Tibial artery (tissue), 4 donors: ENCODE results near the gene CASS4.

Experiments used
- DNase-seq, 2 donors: peaks; one replicate each; pipeline ENCODE4 v3.0.0-alpha.2; 2019
- H3K27ac ChIP-seq, 2 donors: fragments of 200-600 bp; sonication (generic) in 1 of 2; 1 replicate in 1 of 2; 2 replicates in 1 of 2; pipeline ENCODE4 v1.5.1; 2018 to 2019; ENCODE audit warnings: mild to moderate bottlenecking in 1 of 2
- H3K27me3 ChIP-seq, 2 donors: fragments of 200-600 bp; sonication (generic) in 1 of 2; one replicate each; pipeline versions ENCODE4 v1.5.1 to v1.6.0; 2016 to 2019
- H3K36me3 ChIP-seq, 3 donors: fragments of 200-600 bp; sonication (generic) in 2 of 3; one replicate each; pipeline ENCODE4 v1.5.1; 2016 to 2019; ENCODE audit warnings: mild to moderate bottlenecking in 2 of 3
- H3K4me1 ChIP-seq, 4 donors: fragments of 200-600 bp; sonication (generic) in 2 of 4; 1 replicate in 3 of 4; 2 replicates in 1 of 4; pipeline ENCODE4 v1.5.1; 2016 to 2019
- H3K4me3 ChIP-seq, 2 donors: fragments of 200-600 bp; sonication (generic) in 1 of 2; 1 replicate in 1 of 2; 2 replicates in 1 of 2; pipeline ENCODE4 v1.5.1; 2018 to 2019; ENCODE audit warnings: mild to moderate bottlenecking in 2 of 2
- H3K9me3 ChIP-seq, 3 donors: fragments of 200-600 bp; sonication (generic) in 1 of 3; one replicate each; pipeline ENCODE4 v1.5.1; 2016 to 2019
- CTCF ChIP-seq, 2 experiments: fragments of 200-600 bp in 1 of 2; fragments of 450-650 bp in 1 of 2; IDR thresholded peaks; one replicate each; pipeline ENCODE4 v1.5.1; 2017 to 2019; ENCODE audit warnings: antibody characterized with exemption in 2 of 2, mild to moderate bottlenecking in 1 of 2, moderate library complexity in 1 of 2
- intact Hi-C: fragments of 100-400 bp; cut with DNase I; formaldehyde crosslinking; loops from one replicate; pipeline ENCODE4 v1.15.0; 2023; ENCODE audit warnings: low total_unique reads

Gene CASS4

GRCh38 chr20:56501116-56501515, 89.1 kb downstream of the CASS4 start:
- peaks cover 0 to 29% (median 28%) of the 10 kb centered on the region in 3 donors for H3K36me3 ChIP-seq
- DNase-seq: no peak
- no peak for TF ChIP-seq CTCF (IDR thresholded peaks at IDR 0.05)
- H3K4me3 ChIP-seq: no peak overlapping the region
- H3K4me1 ChIP-seq: no peaks in the 10 kb centered on the region
- no peaks in the 10 kb centered on the region for H3K9me3 ChIP-seq
- no peak overlapping the region for H3K27ac ChIP-seq
- no peaks in the 10 kb centered on the region for H3K27me3 ChIP-seq
- intact Hi-C loops: no loop called here

GRCh38 chr20:56503916-56504315, 91.9 kb downstream of the CASS4 start:
- TF ChIP-seq CTCF (IDR thresholded peaks at IDR 0.05): no peak
- Histone ChIP-seq H3K36me3 (peaks cover 0 to 22% (median 15%) of the 10 kb centered on the region in 3 donors), H3K27me3 (no peaks in the 10 kb centered on the region), H3K27ac (no peak overlapping the region), H3K4me3 (no peak overlapping the region), H3K9me3 (no peaks in the 10 kb centered on the region), H3K4me1 (no peaks in the 10 kb centered on the region)
- no peak for DNase-seq
- intact Hi-C loops: no loop called here

GRCh38 chr20:56504373-56505005, 92.4 kb downstream of the CASS4 start:
- Histone ChIP-seq H3K36me3 (peaks cover 0 to 22% (median 15%) of the 10 kb centered on the region in 3 donors), H3K4me1 (no peaks in the 10 kb centered on the region), H3K9me3 (no peaks in the 10 kb centered on the region), H3K4me3 (no peak overlapping the region), H3K27ac (no peak overlapping the region), H3K27me3 (no peaks in the 10 kb centered on the region)
- TF ChIP-seq CTCF (IDR thresholded peaks at IDR 0.05): no peak
- DNase-seq: no peak
- intact Hi-C loops: no loop called here

GRCh38 chr20:56506103-56506502, 94.0 kb downstream of the CASS4 start:
- Histone ChIP-seq H3K4me1 (no peaks in the 10 kb centered on the region), H3K27ac (no peak overlapping the region), H3K9me3 (no peaks in the 10 kb centered on the region), H3K27me3 (no peaks in the 10 kb centered on the region), H3K4me3 (no peak overlapping the region), H3K36me3 (peaks cover 0 to 17% (median 8%) of the 10 kb centered on the region in 3 donors)
- no peak for TF ChIP-seq CTCF (IDR thresholded peaks at IDR 0.05)
- intact Hi-C loops: no loop called here
- DNase-seq: no peak
